Islet of Langerhans (tissue), 1 donor: ENCODE measurements around the gene MRPL43.

ENCODE experiments used
- FAIRE-seq: peaks from one replicate; lab custom pipeline; 2011; peaks lifted over from hg19 to GRCh38; lab: Jason Lieb, UNC

The MRPL43 gene

DNA sequence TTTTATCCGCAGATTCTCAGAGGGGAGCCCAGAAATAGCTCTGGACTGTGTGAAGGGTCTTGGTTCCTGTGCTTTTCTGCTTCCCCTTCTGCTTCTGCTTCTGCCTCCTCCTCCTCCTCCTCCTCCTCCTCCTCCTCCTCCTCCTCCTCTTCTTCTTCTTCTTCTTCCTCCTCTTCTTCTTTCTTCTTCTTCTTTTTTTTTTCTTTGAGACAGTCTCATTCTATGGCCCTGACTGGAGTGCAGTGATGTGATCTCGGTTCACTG lies 32.1 kb upstream of the MRPL43 start:
- FAIRE-seq = no peak

DNA sequence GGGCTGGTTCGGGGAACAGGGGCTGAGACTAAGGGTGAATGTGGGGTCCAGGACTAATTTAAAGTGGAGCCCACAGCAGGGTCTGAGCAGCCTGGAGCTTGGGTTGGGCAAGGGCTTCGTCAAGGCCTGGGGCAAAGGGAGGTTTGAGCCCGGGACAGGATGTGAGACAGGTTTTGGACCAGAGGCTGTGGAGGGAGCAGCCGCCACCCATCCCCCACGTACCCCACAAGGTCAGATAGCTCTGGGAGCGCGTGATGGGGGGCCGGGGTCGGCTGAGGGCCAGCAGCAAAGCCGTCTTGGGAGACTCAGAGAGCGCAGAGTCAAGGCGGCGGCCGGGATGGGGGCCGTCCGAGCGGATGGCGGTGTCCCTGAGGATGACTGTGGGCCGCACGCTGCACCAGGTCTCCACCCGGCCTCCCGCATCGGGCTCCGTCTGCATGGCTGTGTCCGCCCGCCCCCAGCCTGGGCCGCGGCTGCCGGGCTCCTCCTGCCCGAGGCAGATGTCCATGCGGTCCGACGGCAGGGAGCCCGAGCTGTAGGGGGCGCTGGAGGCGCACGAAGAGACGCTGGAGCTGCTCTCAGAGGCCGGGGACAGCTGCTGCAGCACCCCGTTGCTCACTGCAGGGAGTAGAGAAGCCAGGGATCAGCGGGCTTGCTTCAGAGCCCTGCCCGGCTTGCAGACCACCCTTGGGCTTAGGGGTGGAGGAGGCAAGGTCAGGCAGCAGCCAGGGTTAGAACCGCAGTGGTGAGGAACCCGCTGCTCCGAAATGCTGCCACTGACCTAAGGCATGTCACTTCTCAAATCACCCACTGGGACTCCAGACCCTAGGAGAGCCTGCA lies 31.5 kb upstream of the MRPL43 start:
- no peak for FAIRE-seq

DNA sequence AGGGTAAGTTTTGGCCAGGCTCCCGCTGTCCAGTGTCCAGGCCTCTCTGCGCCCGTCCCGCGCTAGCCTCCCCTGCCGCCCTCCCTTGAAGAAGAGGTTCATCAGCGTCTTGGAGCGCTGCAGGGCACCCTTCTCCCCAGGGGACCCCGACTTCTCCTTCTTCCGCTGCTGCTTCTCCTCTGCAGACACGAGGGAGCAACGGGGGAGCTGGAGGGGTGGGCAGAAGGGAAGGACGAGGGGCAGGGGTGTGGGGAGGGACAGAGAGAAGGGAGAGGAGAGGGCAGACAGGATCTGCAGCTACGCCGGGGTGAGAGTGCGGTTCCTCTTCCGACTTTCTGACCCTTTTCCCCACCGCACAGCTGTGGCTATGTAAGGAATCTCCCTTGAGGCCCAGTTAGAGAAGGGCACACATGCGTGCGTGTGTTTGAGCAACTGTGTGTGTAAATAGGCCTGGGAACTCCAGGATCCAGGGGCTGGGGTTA lies 30.9 kb upstream of the MRPL43 start:
- no peak for FAIRE-seq

DNA sequence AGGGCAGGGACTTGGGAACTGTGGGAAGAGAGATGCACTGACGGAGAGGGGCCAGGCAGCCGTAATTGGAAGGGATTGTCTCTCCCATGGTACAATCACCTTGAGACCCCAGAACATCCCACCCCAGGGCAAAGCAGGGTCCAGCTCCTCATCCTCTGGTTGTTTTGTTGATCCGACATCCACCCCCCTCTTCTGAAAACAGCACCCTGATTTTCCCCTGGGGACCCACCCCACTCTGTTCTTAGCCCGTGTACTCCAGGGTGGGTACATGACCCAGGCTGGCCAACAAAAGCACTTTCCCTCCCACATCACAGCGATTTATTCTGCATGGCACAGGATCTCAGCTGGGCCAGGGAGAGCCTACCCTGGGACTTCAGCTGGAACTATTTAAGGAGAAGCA lies 29.5 kb upstream of the MRPL43 start:
- FAIRE-seq = no peak

DNA sequence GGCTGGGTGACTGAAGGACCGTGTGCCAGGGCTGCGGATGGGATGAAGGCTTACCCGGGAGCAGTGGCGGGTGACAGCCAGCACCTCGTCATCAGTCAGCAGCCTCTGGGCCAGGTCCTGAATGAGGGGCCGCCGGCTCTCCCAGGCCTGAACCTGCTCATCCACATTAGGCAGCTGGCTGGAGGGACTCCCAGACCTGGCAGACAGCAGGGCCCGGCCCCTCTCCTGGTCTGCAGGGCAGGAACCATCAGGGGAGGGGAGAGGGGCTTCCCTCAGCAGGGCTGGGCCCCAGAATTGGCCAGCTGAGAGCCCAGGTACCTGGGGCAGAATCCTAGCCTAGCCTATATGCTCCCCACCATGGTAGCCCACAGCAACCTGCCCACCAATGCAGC lies 28.3 kb upstream of the MRPL43 start:
- no peak for FAIRE-seq

DNA sequence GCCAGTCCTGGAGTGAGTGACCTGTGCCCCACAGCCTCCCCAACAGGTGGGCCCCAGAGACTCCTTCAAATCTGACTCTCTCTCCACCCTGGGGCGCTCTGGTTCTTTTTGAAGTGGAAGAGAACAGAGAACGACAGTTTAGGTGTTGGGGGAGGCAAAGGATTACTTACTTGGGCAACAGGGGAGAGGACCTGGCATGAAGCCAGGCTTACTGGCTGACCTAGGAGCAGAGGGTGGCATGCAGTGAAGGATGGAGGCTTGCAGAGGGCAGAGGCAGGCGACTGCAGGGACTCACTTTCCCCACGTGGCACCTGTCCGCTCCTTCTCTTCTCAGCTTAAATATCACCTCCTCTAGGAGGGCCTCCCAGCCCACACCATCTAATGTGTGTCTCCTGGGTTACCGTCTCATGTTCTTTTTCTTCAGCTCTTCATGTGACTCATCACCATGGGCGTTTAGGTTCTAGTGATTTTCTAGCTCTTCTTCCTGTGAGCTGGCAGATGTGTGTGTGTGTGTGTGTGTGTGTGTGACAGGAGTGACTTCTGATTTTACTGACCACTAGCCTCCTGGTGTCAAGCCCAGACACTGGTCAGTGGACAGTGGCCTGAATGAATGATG lies 27.8 kb upstream of the MRPL43 start:
- no peak for FAIRE-seq

DNA sequence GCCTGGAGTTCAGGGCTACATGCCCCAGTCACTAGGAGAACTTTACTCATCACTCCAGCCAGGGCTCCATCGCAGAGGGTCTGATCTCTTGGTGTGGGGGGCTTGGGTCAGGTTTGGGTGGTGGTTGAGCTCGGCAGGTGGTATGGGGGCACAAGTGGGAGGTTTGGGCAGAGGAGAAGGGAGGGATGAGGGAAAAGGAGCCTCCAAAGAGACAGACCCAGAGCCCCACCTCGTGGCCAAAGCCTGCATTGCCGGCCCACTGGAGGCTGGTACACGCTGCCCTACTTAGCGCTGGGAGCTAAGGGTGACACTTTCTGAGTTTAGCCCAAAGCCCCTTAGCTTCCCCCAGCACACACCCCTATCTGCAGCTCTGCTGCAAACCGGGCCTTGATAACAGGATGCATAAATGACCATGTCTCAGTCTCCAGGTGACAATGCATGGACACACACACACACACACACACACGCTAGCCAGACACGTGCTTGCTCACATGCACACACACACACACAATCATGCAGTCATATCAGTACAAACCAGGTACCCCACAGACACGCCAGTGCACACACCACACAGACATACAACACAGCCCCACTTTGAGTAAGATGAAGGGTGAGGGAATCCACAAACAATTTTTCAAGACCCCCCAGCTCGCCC lies 27.1 kb upstream of the MRPL43 start:
- FAIRE-seq = no peak

DNA sequence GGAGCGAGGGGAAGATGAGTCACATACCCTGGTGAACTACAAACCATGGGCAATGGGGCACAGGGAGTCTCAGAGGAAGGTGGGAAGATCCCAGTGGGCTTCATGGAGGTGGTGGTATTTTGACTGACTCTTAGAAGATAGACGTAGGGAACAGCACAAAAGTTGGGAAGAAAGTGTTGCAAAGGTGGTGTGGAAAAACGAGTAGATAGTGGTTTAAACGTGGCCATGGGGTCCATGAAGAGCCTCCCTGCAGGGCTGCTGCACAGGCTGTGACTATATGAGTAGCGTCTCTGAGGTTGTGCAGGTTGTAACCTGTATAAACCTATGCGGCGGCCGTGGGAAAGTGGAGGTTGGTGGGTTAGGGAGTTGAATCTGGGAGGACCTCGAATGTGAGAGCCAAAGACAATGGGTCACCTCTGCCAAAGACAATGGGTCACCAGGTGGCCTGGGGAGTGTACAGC lies 26.1 kb upstream of the MRPL43 start:
- no peak for FAIRE-seq

DNA sequence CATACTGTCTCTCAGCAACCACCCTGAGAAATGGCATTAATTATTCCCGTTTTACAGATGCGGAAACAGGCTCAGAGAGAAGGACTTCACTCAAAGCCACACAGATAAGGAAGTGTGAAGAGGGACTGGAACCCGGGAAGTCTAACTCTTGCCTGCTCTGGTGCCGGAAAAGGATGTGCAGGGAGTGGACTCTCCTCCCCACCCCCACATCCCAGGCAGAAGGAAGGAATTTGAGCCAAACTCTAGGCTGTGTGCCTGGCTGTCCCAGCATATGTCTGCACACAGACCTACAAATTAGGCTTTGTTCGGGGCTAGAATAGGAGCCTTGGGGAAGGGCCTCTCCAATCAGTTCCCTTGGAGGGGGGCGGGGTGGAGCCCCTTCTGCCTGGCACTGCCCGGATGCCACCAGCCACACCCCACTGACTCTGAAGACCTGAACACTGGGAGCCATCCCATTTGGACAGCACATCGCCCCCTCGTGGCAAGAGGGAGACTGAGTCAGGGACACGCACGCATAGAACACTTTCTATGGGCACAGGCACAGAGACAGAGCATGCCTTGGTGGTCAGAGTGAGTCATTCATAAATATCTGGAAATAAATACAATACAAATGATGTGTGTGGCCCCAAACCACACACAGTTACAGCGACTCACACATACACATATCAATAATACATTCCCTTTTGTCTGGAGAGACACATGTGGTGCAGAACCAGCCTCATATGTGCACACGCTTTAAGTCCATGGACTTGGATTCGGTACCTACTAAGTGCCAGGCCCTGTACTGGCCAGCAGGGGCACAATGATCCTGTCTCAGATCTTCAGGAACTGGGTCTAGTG lies 25.4 kb upstream of the MRPL43 start:
- no peak for FAIRE-seq

DNA sequence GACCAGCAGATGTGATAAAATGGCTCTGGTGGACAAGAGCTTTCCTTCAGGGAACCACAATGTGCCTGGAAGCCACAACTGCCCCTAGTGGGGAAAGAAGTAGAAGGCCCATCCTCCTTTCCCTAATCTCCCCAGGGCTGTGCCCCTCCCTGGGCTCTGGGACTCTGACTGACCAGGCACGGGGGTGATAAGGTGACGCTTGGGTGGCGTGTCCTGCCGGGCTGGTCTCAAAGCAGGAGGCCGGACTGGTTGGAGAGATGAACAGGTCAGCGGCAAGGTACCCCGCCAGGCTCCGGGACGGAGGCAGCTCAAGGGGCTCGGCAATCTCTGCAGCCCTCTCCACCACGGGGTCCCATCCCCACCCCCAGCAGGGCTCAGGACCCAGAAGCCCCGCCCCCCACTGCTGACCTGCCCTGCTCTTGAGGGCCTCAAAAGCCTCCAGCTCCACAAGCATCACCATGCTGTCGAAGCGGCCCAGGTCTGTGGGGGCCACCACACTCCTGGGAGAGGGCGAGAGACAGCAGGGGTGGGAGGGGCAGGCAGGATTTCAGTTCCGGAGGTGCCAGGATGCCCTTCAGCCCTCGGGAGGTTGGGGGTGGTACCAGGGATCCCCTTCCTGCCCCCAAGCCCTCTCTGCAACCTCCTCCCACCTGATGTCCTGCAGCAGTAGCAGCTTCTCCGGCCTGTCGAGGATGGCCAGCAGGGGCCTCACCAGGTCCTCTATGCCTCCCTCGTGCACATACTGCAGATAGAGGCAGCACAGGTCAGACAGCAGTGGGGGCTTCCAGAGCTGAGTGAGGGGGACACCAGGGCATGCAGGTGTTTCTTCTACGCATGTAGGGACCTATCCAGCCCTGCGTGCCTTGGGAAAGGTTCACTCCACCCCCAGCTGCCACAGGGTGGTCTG lies 24.5 kb upstream of the MRPL43 start:
- no peak for FAIRE-seq

DNA sequence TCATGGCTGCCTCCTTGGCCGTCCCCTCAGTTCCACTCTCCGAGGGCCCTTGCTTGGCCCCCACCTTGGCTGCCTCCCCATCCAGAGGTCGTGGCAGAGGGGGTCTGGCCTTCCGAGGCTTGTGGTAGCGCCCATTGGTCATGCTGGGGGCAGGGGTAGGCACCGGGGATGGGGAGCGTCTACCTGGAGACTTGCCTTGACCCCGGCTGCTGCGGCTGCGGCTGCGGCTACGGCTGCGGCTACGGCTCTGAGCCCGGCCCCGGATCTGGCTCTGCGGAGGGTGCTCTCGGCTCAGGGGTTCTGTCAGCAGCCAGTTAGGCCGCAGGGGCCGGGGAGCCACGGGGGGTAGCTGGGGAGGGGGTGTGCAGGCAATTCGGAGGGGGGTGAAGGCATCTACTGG lies 23.0 kb upstream of the MRPL43 start:
- no peak for FAIRE-seq

DNA sequence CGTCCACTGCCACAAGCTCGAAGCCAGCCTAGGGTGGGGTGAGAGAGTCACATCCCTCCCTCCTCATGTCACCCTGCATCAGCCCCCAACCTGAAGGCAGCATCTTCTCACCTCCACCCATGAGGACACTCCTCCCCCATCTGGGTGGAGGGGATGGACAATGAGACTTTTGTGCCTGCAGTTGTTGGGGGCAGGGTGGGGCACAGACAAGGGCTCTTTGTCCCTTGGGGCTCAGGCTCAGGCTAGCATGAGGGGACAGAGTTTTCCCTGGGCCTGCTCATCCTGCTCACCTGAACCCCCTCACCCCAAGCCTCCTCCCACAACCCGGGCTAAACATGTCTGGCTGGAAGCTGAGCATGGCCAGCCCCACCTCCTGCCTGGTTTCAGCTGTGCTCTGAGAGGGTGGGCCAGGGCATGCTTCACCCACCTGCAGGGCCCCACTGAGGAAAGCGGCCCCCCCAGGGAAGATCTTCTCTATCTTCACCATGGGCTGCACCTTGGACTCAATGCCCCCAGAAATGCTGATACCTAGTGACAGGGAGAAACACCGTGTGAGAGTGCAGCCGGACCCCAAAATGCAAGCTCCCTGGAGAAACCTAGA lies 21.6 kb upstream of the MRPL43 start:
- no peak for FAIRE-seq

DNA sequence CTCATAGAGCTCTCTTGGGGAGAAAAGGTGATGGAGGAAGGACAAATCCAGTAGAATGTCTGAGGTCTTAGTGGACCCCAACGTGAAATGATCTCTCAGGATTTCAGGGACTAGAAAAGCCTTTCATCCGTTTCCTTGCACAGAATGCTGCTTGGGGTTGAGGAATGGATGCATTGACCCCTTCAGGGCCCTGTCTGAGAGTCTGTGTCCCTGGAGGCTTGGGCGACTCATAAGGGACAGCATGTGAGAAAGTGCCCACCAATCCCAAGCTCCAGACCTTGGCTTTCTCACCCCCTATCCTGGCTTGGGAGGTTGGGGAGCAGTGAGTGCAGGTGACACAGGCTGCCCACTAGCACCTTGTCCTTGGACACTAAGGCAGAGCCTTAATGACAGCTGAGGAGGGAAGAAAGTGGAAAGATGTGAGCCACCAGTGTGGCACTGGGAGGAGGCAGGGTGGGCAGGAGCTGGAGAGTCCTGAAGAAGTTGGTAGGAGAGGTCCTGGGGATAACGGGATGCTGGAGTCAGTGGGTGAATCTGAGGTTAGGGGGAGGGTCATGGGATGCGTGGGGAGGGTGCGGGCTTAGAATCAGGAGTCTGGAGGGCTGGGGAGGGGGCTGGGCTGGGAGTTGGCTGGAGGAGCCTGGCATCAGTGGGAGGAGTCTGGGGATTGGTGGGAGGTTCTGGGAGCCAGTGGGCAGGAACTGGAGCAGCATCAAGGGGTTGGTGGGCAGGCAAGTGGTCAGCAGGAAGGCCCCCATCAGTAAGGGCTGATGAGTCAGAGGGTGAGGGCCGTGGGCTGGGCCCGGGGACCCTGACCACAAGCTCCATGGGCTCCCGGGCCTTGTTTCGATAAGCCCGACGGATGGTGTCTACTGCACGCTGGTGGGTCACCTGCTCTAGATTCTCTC lies 20.9 kb upstream of the MRPL43 start:
- no peak for FAIRE-seq

DNA sequence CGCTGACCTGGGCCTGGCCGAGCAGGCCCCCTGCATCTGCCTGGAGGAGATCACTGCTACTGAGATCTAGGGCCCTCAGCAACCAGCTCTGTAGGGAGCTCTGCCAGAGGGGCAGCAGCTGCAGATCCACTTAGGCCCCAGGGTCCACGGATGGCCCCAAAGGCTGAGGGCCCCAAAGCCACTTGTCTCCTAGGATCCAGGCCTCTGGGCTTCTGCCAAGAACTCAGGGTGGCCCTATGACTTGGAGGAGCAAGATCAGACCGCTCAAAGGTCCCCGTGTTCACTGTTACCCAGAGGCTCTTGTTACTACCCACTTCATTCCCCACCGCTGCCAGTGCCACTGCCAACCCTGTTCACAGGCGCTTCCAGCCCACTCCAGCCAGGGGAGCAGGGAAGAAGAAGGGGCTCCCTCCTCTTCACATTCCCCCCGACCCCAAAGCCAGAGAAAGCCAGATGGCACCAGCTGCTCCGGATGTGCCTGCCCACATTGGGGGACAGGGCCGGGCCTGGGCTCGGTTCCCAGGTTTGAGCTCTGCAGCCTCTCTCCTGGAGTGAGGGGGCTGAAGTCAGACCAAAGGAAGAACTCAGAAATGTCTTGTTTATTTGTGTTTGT lies 19.9 kb upstream of the MRPL43 start:
- FAIRE-seq = no peak

DNA sequence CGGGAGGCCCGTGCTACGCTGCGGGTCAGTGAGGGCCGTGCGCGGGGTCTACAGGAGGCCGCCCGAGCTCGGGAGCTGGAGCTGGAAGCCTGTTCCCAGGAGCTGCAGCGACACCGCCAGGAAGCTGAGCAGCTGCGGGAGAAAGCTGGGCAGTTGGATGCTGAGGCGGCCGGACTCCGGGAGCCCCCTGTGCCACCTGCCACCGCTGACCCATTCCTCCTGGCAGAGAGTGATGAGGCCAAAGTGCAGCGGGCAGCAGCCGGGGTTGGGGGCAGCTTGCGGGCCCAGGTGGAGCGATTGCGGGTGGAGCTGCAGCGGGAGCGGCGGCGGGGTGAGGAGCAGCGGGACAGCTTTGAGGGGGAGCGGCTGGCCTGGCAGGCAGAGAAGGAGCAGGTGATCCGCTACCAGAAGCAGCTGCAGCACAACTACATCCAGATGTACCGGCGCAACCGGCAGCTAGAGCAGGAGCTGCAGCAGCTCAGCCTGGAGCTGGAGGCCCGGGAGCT lies 19.3 kb upstream of the MRPL43 start:
- FAIRE-seq = no peak

DNA sequence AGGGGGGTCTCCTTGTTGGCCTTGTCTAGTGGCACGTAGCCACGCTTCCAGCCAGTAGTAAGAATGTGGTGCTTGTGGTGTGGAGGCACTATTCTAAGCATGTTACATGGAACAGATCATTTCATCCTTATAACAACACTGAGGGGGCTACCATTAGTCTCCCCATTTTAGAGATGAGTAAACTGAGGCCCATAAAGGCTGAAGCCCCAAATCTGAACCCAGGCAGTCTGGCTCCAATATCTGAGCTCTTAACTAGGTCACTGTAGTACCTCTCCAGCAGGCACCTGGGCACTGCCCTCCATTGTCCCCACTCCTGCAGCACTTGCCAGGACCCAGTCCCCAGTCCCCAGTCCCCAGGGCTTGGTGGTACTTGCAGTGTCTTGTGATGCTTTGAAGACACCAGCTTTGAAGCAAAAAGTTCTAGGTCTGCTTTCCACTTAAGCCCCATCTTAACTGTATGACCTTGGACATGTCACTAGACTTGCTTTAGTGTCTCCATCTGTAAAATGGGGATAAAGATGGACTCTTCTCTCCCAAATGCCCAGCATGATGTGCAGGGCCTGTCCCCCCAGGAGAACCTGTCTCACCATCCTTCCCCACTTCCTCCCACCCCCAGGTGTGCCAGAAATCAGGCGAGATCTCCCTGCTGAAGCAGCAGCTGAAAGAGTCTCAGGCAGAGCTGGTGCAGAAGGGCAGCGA lies 18.7 kb upstream of the MRPL43 start:
- no peak for FAIRE-seq

DNA sequence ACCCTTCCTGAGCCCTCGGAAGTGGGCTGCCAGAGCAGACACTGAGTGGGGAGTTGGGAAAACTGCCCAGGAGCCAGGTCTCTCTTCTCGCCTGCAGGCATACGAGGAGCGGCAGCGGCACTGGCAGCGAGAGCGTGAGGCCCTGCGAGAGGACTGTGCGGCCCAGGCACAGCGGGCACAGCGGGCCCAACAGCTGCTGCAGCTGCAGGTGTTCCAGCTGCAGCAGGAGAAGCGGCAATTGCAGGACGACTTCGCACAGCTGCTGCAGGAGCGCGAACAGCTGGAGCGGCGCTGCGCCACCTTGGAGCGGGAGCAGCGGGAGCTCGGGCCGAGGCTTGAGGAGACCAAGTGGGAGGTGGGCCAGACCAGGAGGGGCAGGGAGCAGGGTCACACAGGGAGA lies 18.1 kb upstream of the MRPL43 start:
- no peak for FAIRE-seq

DNA sequence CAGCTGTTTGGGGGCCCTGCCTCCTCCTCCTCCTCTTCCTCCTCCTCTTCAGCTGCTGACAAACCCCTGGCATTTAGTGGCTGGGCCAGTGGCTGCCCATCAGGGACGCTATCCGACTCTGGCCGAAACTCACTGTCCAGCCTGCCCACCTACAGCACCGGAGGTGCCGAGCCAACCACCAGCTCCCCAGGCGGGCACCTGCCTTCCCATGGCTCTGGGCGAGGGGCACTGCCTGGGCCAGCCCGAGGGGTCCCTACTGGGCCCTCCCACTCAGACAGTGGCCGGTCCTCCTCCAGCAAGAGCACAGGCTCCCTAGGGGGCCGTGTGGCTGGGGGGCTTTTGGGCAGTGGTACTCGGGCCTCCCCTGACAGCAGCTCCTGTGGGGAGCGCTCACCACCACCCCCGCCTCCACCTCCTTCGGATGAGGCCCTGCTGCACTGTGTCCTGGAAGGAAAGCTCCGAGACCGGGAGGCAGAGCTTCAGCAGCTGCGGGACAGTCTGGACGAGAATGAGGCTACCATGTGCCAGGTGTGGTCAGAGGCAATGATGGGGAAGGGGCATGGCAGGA lies 16.4 kb upstream of the MRPL43 start:
- no peak for FAIRE-seq
